GM20431 (cell line): ENCODE measurements around the gene NGB.
"Not testable (repeated sequence)": the region's sequence is repeated elsewhere in the genome, so short reads cannot be mapped to it uniquely, and the experiment has no call there.

ENCODE experiments used
- in situ Hi-C: fragments of 300-500 bp; cut with MseI, MboI; formaldehyde crosslinking; loops from one replicate; pipeline ENCODE4 v1.15.0; 2020; ENCODE audit warnings: low sequenced_read_pairs; ENCODE audit not compliant: unreplicated experiment

Gene NGB

DNA sequence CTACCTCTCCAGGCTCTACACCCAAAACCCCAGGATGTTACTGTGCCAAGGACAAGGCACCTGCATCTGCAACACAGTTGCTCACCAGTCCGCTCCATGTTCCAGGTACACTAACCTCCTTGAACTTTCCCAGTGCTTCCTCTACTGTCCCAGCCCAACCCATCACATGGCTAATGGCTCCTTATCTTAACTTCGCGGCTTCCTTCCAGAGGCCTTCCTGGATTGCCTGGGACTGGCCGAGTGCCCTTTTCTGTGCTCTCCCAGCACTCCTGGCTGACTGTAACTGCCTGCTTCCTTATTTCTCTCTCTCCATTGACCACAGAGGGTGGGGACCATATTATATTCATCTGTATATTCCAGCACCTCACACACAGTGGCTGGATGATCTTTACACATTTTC lies 28.8 kb upstream of the NGB start:
- in situ Hi-C loops, result no loop called here

DNA sequence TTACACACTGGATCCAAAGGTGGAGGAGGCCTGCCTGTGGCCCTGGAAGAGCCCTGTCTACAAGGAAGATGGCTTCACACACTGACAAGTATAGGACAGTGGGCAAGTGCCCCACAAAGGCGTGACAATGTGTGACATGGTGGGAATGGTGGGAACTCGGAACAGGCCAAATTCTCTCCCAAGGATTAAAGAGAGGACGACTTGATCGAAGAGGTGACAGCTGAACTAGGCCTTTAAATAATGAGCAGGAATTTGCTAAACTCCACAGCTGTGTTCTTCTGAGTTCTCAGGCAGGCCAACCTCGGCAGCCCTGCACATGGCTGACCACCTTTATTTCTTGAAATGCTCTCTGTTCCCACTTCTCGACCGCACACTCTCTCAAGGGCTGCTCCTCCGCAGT lies 25.9 kb upstream of the NGB start:
- in situ Hi-C loops, result no loop called here

DNA sequence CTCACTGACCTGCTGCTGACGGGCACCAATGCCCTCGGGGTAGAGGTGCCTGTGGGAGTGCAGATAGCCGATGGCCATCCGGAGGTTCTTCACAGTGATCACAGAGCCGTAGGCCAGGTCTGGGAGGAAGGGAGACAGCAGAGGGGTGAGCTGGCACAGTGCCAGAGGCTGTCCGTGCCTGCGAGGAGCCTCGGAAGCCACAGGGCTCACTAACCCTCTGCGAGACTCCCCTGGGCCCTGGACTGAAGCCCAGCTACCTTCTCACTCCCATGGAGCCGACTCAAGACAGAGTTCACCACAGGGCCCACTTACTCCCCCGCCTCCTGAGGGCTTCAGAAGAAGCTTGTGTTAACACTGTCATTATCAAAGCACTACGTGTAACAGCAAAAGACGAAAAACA lies 25.1 kb upstream of the NGB start:
- in situ Hi-C loops, result no loop called here

DNA sequence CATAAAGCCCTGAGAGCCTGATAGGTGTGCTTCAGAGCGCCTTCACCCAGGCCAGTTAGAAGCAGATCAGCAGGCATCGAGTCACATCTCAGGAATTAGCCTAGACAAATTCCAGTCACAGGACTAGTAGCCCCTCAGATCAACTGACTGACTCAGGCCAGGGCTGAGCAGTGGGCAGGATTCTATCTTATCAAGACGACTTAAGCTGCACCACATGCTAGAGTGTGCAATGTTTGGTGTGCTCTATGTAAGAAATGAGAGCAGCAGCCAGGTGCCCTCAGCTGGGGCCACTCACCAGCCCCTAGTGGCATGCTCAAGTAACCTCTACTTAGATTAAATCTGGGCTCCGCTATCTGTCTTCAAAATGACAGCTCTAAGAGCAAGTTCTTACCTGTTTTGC lies 19.7 kb upstream of the NGB start:
- in situ Hi-C loops, result no loop called here

DNA sequence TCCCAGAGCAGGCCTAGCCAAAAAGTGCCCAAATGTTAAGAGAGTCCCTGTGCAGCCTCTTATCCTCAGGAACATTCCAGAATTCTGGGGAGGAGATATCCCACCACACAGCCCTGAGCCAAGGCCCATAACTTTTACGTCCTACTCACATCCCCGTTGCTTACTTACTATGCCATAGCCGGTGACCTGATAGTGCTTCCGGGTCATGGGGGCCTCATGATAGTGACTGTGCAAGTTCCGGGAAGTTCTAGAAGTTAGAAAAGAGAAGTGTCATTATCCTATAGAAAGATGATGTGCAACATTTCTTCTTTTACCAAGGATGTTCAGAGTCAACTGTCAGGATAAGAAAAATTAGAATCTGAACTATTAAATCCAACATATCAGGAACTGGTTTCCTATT lies 15.6 kb upstream of the NGB start:
- in situ Hi-C loops, result no loop called here

DNA sequence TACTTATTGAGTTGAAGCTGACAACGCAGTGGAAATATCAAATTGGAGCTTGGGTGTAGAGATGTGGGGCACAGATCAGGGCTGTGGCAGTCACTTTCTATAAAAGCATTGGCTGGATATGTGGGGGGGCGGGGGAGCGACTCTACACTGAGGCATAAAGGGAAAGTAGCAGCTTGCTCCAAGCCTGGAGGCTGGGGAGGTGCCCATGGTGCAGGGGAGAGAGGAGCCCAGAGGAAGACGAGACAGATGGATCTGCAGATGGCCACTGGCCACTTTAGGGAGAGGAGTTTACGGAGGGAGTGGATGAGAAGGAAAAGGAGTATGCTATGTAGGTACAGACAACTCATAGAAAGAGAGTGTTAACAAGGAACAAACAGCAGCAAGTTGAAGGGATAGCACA lies 13.5 kb upstream of the NGB start:
- in situ Hi-C loops, result no loop called here

DNA sequence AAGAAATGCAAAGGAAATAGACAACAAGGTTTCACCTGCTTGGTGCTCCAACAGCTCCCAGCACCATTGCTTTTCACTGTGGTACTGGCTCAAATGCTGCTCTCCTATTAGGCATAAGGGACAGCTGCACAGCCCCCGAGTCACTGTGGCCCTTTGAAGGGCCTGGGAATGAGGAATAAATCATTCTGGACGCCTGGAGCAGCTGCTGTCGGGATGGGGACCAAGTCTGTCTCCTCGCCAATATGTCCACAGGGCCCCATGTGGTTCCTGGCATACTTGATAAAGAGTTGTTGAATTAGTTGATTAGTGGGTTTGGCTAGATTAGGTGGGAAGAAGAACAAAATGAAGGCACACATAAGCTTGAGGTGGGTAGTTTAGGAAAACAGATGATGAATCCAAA lies 13.1 kb upstream of the NGB start:
- in situ Hi-C loops, result no loop called here

DNA sequence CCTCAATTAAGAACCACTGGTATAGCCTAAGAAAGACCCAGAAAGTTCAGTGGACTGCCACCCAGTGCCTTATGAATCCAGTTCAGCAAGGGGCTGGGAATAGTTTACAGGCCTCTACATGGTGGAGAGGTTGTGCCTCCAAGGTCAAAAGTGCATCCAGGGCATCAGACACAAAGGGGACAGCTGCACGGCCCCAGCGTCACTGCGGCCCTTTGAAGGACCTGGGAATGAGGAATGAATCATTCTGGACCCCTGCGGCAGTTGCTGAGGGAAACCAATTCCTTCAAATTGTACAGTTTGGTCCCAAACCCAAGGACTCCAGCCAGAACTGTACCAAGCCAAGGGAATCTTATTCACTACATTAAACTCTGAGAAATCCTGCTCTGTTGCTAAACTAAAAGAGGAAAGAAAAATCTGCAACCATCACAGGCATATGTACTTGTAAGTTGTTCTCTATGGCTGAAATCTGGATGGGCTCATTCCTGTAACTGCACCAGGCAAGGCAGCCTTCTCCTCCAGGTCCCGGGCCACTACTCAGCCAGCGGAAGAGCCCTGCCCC lies 10.9 kb upstream of the NGB start:
- in situ Hi-C loops, result no loop called here

DNA sequence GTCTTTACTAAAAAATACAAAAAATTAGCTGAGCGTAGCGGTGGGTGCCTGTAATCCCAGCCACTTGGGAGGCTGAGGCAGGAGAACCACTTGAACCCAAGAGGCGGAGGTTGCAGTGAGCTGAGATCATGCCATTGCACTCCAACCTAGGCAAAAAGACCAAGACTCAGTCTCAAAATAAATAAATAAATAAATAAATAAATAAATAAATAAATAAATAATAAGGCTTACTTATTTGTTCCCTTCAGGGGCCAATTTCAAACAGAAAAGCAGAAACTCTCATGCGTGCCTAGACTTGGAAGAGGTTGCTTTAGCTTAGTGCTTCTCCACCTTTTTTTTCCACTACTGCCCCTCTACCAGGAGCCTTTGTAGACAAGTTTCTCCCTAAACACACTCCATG lies 9.9 kb upstream of the NGB start:
- in situ Hi-C loops, result not testable (repeated sequence)

DNA sequence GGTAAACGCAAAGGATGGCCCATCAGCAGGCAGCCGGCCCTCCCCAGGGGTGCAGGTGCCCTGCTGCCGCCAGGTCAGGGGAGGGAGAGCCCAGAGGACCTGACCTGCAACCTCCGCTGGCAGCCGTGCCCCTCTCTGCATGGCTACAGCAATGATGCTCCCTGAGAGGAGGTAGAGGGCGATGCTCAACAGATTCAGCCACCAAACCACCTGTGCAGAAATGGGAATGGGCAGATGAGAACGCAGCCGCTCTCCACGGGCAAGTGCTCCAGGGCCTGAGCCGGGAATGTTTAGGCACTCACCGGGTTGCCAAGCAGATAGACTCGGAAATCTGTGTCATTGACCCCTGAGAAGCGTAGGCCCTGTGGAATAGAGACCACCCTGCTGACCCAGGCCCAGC lies 8.7 kb upstream of the NGB start:
- in situ Hi-C loops, result no loop called here

DNA sequence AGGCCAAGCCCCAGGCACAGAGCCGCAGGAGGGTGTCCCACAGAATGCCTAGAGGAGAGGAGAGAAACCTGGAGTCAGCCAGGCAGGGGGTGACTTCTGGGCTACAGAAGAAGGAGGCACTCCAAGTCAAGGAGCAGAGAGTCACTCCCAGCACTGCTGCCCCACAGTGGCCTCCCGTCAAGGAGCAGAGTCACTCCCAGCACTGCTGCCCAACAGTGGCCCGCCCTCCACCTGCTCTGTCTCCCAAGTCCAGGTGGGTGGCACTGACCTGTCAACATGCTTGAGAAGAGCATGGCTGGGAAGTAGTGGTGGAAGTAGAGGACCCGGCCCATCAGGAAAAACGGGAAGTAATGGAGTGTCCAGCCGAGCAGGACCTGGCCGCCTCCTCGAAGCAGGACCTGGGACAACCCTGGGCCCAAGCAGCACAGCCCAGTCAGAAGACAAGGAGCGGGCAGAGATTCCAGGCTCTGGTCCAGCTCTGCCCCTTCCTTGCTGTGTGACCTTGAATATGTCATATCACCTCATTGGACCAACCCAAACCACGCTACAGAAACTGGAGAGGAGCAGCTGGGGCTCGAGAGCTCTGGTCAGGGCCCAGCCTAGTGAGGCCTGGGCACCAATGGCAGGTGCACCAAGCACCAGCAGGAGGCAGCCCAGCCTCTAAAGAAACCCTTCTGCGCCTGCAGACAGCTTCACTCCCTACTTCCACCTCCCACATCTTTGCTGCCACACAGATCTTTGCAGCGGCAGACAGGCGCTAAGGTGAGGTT lies 7.6 kb upstream of the NGB start:
- in situ Hi-C loops, result no loop called here

DNA sequence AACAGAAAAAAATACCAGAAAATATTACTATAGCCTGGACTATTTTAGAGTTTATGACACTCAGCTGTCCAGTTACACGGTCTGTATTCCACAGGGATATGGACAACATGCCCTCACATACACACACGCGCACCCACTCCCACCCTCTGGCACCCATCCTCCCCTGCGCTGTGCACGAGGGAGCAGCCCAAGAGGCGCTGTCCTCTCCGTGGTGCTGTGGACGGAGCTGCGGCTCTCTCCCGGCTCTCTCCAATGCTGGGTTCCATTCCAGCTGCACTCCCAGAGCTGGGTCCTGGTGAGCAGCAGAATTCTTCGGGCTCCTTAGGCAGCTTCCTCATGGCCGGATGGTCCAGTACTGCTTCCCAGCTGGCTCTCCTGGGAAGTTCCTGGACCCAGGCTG lies 6.0 kb upstream of the NGB start:
- in situ Hi-C loops, result no loop called here

DNA sequence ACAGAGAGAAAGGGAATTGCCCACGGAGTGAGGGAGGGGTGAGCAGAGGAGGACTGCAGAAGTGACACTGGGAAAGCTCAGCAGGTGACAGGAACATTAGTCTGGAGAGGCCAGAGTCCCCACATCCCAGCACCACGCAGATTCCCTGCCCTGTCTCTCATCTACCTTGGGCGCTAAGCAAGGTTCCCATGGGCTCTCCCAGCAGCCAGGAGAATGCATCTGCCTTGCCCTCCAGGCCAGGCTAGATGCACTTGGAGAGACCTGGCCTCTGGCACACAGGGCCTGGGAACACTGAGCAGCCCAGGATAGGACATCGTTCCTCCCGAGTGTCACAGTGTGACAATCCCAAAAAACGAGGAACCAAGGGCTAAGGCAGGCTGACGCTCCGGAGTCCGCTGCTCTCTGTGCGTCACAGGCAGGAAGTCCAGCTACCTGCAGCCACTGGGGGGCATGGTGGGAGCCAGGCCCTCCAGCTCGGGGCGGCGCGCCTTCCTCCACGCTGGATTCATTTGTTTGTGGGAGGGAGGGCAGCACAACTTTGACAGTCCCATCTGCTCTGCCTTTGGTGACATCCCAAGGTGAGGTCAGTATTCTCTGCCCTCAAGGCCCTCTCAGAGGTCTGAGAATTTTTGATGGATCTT lies 5.4 kb upstream of the NGB start:
- in situ Hi-C loops, result no loop called here

DNA sequence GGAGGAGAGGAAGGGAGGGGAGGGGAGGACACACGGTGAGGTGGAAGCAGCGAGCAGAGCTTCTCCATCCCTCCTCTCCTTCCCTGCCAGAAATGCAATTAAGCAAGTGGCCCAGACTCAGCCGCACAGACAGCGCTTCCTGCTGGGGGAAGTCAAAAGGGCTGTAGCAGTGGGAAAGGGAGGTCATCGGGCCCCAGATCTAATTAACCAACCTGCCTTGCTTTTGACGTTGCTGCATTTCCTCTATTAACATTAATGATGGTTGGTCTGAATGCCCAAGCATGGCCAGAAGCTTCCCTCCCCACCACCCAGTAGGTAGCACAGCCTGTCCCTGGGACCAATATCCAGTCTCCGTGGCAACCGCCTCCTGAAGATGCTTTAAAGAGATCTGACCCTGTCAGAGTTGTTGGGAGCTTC lies 4.6 kb upstream of the NGB start:
- in situ Hi-C loops, result no loop called here

DNA sequence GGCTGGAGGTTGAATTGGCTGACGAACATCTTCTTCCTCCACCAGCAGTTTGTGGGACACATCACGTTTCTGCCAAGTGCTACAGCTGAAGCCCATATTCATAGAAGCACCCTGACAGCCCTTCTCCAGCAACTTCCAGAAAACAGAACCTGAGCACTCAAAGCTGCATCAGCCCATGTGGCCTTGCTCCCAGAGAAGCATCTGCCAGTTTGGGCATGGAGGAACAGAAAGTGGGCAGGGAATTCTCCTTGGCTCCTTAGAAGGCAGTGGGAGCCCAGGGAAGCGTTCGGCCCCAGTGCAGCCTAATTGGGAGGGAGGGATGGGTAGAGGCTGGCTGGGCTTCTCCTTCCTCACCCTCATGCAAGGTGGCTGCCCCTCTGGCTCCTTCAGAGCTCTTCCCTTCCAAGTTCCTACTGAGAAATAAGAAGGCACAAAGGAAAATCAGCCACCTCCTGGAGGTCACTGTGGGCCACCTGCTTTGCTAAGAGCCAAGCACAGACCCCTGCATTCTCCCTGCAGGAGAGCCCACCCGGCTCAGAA lies 4.1 kb upstream of the NGB start:
- in situ Hi-C loops, result no loop called here

DNA sequence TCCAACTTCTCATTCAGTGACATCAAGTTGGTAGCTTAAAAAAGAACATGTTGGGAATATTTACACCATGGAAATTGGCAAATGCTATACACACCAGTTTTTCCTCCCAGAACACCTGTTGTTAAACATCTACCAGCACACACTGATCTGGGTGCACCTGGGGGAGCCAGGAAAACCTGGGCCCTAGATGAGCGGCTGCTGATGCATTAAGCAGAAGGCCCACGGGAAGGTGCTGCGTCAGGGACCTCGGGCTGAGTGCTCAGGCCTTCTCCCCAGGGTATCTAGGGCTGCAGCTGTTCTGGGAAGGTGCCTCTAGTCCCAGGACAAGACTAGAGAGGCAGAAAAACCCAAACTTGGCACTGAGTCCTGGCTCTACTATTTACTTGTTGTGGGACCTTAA lies 2.8 kb upstream of the NGB start:
- in situ Hi-C loops, result no loop called here

DNA sequence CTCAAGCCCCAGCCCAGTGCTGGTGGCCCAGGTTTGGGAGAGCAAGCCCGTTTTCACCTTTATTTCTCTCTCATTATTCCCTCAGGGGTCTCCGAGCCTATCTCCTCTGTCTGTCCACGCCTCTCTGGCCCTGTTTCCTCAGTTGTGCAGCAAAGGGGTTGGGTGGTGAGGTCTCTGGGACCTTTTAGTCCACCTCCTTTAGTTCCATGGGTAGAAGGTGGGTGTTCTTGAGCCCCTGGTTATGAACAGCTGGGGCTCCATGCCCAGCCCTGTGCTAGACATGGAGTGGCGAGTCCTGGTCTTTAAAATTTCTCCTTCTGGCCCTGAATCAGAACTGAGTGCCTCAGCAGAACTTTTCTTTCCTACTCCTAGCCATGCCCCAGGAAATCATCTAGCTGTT lies 1.3 kb upstream of the NGB start:
- in situ Hi-C loops, result no loop called here

DNA sequence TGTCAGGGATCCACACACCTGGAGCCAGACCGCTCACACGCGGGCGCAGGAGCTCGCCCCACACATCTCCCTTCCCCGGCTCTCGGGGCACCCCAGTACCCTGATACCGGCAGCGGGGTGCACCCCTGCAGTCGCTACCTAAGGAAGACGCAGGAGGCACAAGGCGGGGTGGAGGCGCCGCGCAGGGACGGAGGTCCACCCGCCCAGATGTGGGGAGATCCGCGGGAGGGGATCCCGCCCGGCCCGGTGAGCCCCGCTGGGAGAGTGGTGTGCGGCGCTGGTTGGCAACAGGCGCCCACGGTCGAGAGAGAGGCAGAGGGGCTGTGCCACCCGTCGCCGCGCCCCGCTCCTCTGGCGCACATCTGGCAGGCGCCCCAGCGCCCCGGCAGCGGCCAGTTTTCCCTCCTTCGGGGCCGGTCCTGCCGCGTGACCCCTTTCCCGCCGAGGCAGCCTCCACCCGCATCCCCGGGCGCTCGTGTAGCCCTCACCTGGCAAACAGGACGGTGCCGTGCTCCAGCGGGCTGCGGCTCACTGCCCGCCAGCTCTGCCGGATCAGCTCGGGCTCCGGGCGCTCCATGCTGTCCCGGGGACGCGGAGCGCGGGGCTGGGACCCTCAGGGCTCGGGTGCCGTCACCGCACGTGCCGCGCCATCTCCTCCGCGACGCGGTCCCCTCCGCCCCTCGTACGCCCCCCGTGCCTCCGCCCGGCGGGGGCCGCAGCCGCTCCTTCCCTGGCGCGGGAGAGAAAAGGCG lies 469 bp downstream of the NGB start:
- in situ Hi-C loops, result no loop called here

DNA sequence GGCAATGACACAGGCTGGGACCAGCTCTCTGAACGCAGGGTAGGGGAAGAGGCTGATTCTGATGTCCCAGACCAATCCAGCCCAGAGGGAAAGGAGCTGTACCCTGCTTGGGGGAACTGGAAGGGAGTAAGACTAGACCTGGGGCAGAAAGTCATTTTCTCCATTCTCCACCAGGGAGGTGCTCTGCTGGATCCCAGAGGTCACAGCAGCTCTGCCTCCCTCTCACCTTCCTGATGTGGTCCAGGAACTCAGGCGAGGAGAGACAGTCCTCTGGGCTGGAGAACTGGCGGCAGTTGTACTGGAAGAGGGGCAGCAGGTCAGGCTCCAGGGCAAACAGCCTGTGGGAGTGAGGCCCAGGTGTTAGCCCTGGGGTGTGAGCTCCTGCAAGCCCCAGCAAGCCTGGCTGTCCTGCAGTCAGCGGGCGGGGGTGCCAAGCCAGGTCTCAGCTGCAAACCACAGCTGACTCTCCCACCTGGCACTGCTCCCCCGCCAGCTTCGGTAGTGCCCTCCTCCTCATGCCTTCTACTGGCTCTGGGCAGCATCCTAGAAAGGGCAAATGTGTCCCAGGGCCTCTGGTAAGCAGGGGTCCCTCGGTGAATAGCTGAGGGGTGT lies 1.9 kb downstream of the NGB start:
- in situ Hi-C loops, result no loop called here

DNA sequence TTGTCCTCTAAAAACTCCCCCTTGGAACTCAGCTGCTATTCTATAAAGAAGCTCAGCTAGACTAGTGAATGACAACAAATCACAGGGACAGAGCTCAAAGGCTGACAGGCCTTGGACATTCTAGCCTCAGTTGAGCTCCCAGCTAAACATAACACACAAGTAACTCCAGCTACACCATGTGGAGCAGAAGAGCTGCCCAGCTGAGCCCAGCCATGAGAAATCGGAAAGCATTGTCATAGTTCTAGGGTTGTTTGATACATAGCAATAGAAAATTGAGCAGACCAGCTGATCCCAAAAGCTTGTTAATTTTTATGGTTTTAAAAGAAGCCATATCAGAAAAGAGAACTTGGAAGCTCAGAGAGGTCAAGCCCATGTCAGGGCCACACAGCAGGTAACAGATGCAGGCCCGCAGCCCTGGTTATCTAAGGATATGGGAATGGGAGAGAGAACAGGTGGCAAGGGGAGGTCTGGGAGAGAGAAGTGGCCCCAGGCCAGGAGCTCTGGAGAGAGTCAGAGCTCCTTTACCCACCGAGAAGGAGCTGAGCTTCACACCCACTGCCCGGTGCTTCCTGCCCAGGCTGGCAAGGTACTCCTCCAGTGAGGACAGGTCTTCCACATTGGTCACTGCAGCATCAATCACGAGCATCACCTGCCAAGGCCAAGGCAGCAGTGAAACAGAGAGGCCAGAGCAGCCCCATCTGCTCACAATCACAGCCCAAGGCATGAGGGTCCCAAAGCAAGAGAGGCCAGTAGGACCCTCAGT lies 2.9 kb downstream of the NGB start:
- in situ Hi-C loops, result no loop called here
